GM19193 (cell line): ENCODE measurements around the gene AOPEP.
A peak's percentile ranks its signal among the peaks of the same experiment; 100 is the strongest.

Experiments used
- POLR2A ChIP-seq: IDR thresholded peaks from 4 replicates; pipeline ENCODE4 v1.6.1; 2011; ENCODE audit not compliant: insufficient read depth, insufficient read length; ENCODE audit errors: extremely low read depth

AOPEP gene

GRCh38 chr9:94726495-94727191 lies at the start of gene AOPEP:
Gene AOPEP, plus strand, starts transcription at chr9:94726699. Its CDS starts 33,085 bp downstream, at chr9:94759784.
- TF ChIP-seq POLR2A = peak; percentile 86

- no peak for TF ChIP-seq POLR2A
Observed at GRCh38 chr9:94677929-94678328, 48.6 kb upstream of the AOPEP start.

DNA sequence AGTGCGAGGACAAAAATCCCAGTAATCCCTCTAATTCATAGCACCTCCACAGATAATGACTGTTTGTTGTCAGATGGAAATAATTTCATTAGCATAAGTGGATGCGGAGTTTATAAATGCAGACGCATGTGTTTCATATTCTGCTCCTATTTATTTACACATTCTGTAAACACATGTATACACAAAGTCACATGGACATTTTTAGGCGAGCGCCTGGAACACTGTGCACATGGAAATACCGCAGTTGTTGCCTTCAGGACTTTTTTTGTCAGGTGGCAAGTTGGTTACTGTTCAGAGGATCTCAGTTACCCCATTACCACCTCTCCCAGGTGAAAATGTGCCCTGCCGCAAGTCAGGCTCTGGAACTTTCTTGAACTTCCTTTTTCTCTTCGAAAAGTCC lies 46.9 kb upstream of the AOPEP start:
- TF ChIP-seq POLR2A = no peak

DNA sequence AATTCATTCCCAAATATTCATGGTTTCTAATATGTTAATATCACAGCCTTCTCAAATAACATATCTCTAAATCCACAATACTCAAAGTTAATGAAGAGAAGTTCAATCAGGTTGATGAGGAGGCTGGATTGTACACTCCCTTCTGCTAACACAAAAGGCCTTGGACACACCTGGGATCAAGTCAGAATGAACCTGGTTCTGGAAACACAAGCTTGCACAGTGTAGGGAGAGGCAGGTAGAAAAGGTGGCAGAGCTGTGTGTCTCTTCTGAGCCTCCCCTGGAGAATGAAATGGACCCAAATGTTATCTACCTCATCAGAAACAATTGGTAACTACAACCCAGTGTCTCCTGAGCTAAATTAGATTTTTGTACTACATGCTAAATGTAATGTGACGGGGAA lies 46.5 kb upstream of the AOPEP start:
- no peak for TF ChIP-seq POLR2A

DNA sequence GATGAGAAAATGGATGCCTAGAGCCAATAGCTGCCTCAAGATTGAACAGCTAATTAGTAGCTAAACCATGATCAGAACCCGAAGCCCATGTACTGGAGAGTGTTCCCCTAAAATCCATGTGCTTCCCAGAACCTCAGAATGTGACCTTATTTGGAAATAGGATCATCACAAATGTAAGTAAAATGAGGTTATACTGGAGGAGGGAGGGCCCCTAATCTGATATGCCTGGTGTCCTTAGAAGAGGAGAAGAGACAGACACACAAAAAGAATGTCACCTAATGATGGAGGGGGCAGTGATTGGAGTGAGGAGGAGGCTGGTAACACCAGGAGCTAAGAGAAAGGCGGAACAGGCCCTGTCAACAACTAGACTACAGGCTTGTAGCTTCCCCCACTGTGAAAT lies 45.9 kb upstream of the AOPEP start:
- no peak for TF ChIP-seq POLR2A

GRCh38 chr9:94681508-94681907 lies 45.0 kb upstream of the AOPEP start:
- TF ChIP-seq POLR2A = no peak

- TF ChIP-seq POLR2A = no peak
Observed at GRCh38 chr9:94685359-94685758, 41.1 kb upstream of the AOPEP start.

- no peak for TF ChIP-seq POLR2A
Observed at GRCh38 chr9:94687451-94687850, 39.0 kb upstream of the AOPEP start.

DNA sequence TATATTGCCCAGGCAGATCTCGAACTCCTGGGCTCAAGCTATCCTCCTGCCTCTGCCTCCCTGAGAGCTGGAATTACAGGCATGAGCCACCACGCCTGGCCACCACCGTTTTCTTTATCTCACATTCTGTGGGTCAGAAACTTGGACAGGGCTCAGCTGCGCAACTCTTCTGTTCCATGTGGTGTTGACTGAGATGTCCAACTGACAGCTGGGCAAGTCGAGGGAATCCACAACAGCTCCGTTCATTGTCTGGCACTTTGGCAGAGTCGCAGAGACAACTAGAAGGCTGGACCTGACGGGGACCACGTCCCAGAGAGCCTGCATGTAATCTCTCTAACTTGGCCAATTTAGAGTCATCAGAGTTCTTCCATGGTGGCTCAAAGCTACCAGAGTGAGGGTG lies 36.2 kb upstream of the AOPEP start:
- TF ChIP-seq POLR2A = no peak

DNA sequence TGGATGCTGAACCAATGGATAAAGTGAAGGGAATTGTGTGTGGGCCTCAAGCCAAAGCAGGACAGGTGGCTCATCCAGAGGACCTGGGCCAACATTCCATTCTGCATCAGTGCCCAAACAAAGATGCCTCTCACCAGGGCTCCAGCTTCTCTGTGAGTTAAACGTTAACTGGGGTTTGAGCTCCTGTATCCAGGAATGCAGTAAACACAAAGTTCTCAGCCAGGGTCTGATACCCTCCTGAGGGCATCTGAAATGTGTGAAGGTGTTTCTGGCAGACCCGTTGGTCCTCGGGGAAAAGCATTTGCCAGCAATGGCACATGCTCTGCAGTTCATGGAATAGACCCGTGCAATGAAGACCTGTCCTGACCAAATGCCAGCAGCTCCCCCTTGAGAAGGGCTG lies 33.9 kb upstream of the AOPEP start:
- TF ChIP-seq POLR2A = no peak

GRCh38 chr9:94693485-94694204 lies 32.9 kb upstream of the AOPEP start:
- no peak for TF ChIP-seq POLR2A

DNA sequence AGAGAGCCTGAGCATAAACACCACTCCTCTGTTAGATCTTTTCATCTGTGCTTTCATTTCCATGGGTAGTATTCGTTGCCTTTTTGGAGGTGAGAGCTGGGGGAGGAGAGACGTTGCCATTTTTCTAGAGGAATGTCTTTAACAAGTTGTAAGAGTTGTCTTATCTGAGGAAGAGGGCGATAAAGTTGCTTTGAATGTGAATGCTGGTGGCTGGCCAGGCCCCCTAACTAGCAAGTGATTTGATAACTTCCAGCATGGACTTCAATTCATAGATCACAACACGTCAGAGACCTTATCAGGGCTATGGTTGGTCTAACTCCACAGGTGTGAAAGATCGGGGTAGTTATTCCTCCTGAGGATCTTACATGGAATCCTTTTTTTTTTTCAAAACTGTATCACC lies 30.0 kb upstream of the AOPEP start:
- no peak for TF ChIP-seq POLR2A

- no peak for TF ChIP-seq POLR2A
Observed at GRCh38 chr9:94697972-94698581, 28.4 kb upstream of the AOPEP start.

GRCh38 chr9:94699715-94700373 lies 26.7 kb upstream of the AOPEP start:
- TF ChIP-seq POLR2A = no peak

DNA sequence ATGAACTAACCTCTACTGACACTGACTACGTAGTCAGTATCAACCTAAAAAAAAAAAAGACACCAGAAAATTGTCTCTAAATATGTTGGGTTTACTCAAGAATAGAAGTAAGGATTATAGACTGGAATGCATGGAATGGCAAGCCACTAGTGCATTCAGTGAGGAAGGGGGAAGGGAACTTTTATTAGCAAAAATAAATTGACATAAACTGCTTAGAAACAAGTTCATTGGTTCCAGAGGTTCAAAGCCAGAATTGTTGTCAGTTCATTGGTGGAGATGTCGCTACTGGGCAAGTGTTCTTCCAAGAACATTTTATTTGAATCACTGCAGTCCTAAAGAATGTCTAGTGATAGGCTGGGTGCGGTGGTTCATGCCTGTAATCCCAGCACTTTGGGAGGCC lies 26.1 kb upstream of the AOPEP start:
- no peak for TF ChIP-seq POLR2A
